Endothelial cell of umbilical vein (primary cell): ENCODE results near the gene IL10RA. TPM values are rescaled to one million over a fixed set of nuclear protein-coding genes. Genes with fewer than 3 reads are reported as not detected.

Experiments
- BruUV-seq: library from RNA; stranded (reverse); fragments of 400-500 nt; replicated peaks from 2 replicates; lab custom pipeline; 2021; lab: Mats Ljungman, UMichigan
- CTCF ChIA-PET: fragments of 300-600, 350-600 bp; sonication (Branson Sonifier 250); formaldehyde crosslinking; loops from one replicate; lab custom pipeline; 2021; ENCODE audit warnings: antibody characterized with exemption, inconsistent platforms; lab: Charles Lee
- POLR2A ChIA-PET: fragments of 300-600, 350-600 bp; sonication (Branson Sonifier 250); formaldehyde crosslinking; loops from one replicate; lab custom pipeline; 2021; ENCODE audit warnings: antibody characterized with exemption, inconsistent platforms; lab: Charles Lee
- DNase-seq: peaks from one replicate; pipeline ENCODE4 v3.0.0-alpha.2; 2011; ENCODE audit warnings: low read depth, low spot score
- FAIRE-seq: peaks from 2 replicates; lab custom pipeline; 2011; peaks lifted over from hg19 to GRCh38; lab: Jason Lieb, UNC
- H2AFZ ChIP-seq: 2 replicates; pipeline ENCODE4 v1.6.0; 2012; ENCODE audit warnings: low read depth, low read length, control low read depth, inconsistent platforms
- H3K27ac ChIP-seq: 2 replicates; pipeline ENCODE4 v1.5.1; 2011; ENCODE audit warnings: low read depth, mild to moderate bottlenecking, control low read depth, low read length, moderate library complexity; ENCODE audit not compliant: insufficient read depth
- H3K27me3 ChIP-seq, 2 experiments: 2 replicates each; pipeline versions ENCODE4 v1.6.0 to v1.6.1; 2011; ENCODE audit warnings: low read length in 2 of 2, mixed read lengths in 1 of 2; ENCODE audit not compliant: control insufficient read depth in 2 of 2, insufficient read depth in 2 of 2
- H3K36me3 ChIP-seq, 2 experiments: 2 replicates in 1 of 2; 3 replicates in 1 of 2; pipeline ENCODE4 v1.5.1; 2011; ENCODE audit warnings: low read length in 2 of 2, mild to moderate bottlenecking in 1 of 2, moderate library complexity in 1 of 2; ENCODE audit not compliant: control insufficient read depth in 2 of 2, insufficient read depth in 2 of 2; ENCODE audit errors: extremely low read depth in 1 of 2
- H3K4me1 ChIP-seq: 3 replicates; pipeline ENCODE4 v1.5.1; 2011; ENCODE audit warnings: mild to moderate bottlenecking, low read length; ENCODE audit not compliant: control insufficient read depth, insufficient read depth; ENCODE audit errors: extremely low read depth
- H3K4me2 ChIP-seq: 2 replicates; pipeline ENCODE4 v1.6.1; 2011; ENCODE audit warnings: low read length, control low read depth, mixed read lengths; ENCODE audit not compliant: insufficient read depth
- H3K4me3 ChIP-seq, 3 experiments: fragments of 200-600 bp in 1 of 3; sonication (generic), shearing (Covaris generic) in 1 of 3; replicated peaks in 1 of 3; 2 replicates each; pipeline ENCODE4 v1.5.1; 2011 to 2016; ENCODE audit warnings: control low read depth in 3 of 3, low read length in 3 of 3, mild to moderate bottlenecking in 2 of 3, inconsistent platforms in 1 of 3, low read depth in 1 of 3, moderate library complexity in 1 of 3; ENCODE audit not compliant: insufficient read depth in 1 of 3
- H3K79me2 ChIP-seq: 2 replicates; pipeline ENCODE4 v1.6.0; 2012; ENCODE audit warnings: low read length, inconsistent platforms; ENCODE audit not compliant: control insufficient read depth, insufficient read depth
- H3K9ac ChIP-seq: replicated peaks from 2 replicates; pipeline ENCODE3; 2011; ENCODE audit warnings: low read length, control low read depth; ENCODE audit not compliant: insufficient read depth; ENCODE audit errors: extremely low read depth
- H3K9me1 ChIP-seq: replicated peaks from 3 replicates; pipeline ENCODE4 v1.6.0; 2011; ENCODE audit warnings: mild to moderate bottlenecking, low read length; ENCODE audit not compliant: control insufficient read depth, insufficient read depth; ENCODE audit errors: extremely low read depth
- H3K9me3 ChIP-seq: replicated peaks from 2 replicates; pipeline ENCODE4 v1.5.1; 2012; ENCODE audit warnings: low read length, inconsistent platforms; ENCODE audit not compliant: control insufficient read depth, insufficient read depth
- H4K20me1 ChIP-seq: replicated peaks from 2 replicates; pipeline ENCODE3; 2011; ENCODE audit warnings: mild to moderate bottlenecking, low read length; ENCODE audit not compliant: control insufficient read depth, insufficient read depth; ENCODE audit errors: extremely low read depth
- EZH2 ChIP-seq: IDR thresholded peaks from 2 replicates; pipeline ENCODE4 v1.6.1; 2012; ENCODE audit warnings: borderline replicate concordance, low read depth, mild to moderate bottlenecking, moderate library complexity, low read length, inconsistent platforms; ENCODE audit not compliant: severe bottlenecking
- FOS ChIP-seq: IDR thresholded peaks from 2 replicates; pipeline ENCODE4 v1.6.1; 2011; ENCODE audit warnings: mild to moderate bottlenecking, low read length, moderate library complexity, borderline replicate concordance; ENCODE audit not compliant: insufficient read depth
- GATA2 ChIP-seq: IDR thresholded peaks from 2 replicates; pipeline ENCODE4 v1.7.0; 2011; ENCODE audit warnings: low read depth, mild to moderate bottlenecking, moderate library complexity, mixed read lengths, low read length; ENCODE audit not compliant: insufficient read length, insufficient read depth
- JUN ChIP-seq: IDR thresholded peaks from 2 replicates; pipeline ENCODE4 v1.6.1; 2011; ENCODE audit warnings: borderline replicate concordance, low read depth; ENCODE audit not compliant: insufficient read length, insufficient read depth
- MAX ChIP-seq: IDR thresholded peaks from 2 replicates; pipeline ENCODE4 v1.6.1; 2011; ENCODE audit not compliant: insufficient read depth, insufficient read length
- MYC ChIP-seq: IDR thresholded peaks from one replicate; pipeline ENCODE4 v1.6.1; 2011; ENCODE audit warnings: mild to moderate bottlenecking, low read depth, low read length
- POLR2A ChIP-seq: IDR thresholded peaks from 2 replicates; pipeline ENCODE4 v1.6.1; 2012; ENCODE audit warnings: low read depth, mild to moderate bottlenecking, control low read depth, low read length
- POLR2AphosphoS5 ChIP-seq: IDR thresholded peaks from 2 replicates; pipeline ENCODE4 v1.6.1; 2012; ENCODE audit warnings: low read depth, mild to moderate bottlenecking, control low read depth, low read length, moderate library complexity; ENCODE audit not compliant: insufficient read depth
- dilution Hi-C: fragments of 300-500 bp; cut with MboI; formaldehyde crosslinking; loops from one replicate; pipeline ENCODE4 v1.15.0; 2019; ENCODE audit warnings: low sequenced_read_pairs; ENCODE audit not compliant: extremely low pct_ligation_motif_present
- intact Hi-C: fragments of 100-400 bp; cut with micrococcal nuclease; formaldehyde crosslinking; loops from one replicate; pipeline ENCODE4 v1.10.0; 2022
- polyA plus RNA-seq, 4 experiments: library from polyadenylated mRNA; depleted of rRNA in 3 of 4; stranded (reverse) in 3 of 4; unstranded in 1 of 4; fragments of >200 nt; gene quantifications; 2 replicates each; pipeline versions ENCODE4 v1.2.1 to v1.2.3, GENCODE V29; 2011 to 2012; ENCODE audit warnings: missing spikeins in 1 of 4
- total RNA-seq: library from RNA; stranded (reverse); gene quantifications from 2 replicates; pipeline ENCODE4 v1.2.3, GENCODE V29; 2021
- TF ChIP-seq, protein P1 (sequence below), 2 donors: IDR thresholded peaks; 1 replicate in 1 of 2; 2 replicates in 1 of 2; pipeline ENCODE4 v1.5.1; 2011; ENCODE audit warnings: low read length in 2 of 2, mild to moderate bottlenecking in 2 of 2, moderate library complexity in 2 of 2, control low read depth in 1 of 2, inconsistent platforms in 1 of 2, low read depth in 1 of 2; ENCODE audit not compliant: insufficient read depth in 1 of 2; ENCODE audit errors: extremely low read depth in 1 of 2

IL10RA gene
- total and polyA plus RNA-seq, 2 donors (not counting 3 experiments of a cell fraction or from before 2014, with no cell fraction given) = 0.04 TPM; not detected in 1

DNA sequence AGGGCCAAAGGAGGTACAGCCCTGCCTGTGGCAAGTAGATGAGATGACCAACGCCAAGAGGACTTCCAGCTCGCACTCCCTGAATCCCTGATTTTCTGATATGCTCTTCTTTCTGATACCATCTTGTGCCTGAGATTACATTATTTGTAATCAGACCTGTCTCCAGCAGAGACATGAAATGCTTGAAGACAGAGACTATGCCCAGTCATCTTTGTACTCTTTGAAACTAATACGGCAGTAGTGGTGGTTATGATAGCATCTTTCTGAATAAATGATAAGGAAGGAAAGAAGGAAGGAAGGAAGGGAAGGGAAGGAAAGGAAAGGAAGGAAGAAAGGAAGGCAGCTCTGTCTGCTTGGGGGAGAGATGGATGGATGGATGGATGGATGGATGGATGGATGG lies 27.8 kb downstream of the IL10RA start:
- DNase-seq (no peak), FAIRE-seq (no peak)
- no TSS peak for BruUV-seq
- H3K4me2 ChIP-seq = no peak overlapping the region
- dilution Hi-C loops (no loop called here), intact Hi-C loops (no loop called here)
- no peak overlapping the region for H3K27ac ChIP-seq
- ChIA-PET CTCF (no interaction called here), POLR2A (no interaction called here)
- no peaks in the 10 kb centered on the region for H3K9me1 ChIP-seq
- no peaks in the 10 kb centered on the region for H3K27me3 ChIP-seq
- H2AFZ ChIP-seq = no peak overlapping the region
- H3K36me3 ChIP-seq = no peaks in the 10 kb centered on the region
- no peaks in the 10 kb centered on the region for H4K20me1 ChIP-seq
- H3K4me3 ChIP-seq = no peak overlapping the region
- H3K4me1 ChIP-seq = no peaks in the 10 kb centered on the region
- no peak overlapping the region for H3K9ac ChIP-seq
- TF ChIP-seq POLR2AphosphoS5 = no peak
- no peak for TF ChIP-seq GATA2
- no peak for TF ChIP-seq EZH2
- TF ChIP-seq MYC = no peak
- TF ChIP-seq FOS = no peak
- no peak for TF ChIP-seq POLR2A
- no peak for TF ChIP-seq MAX
- TF ChIP-seq, protein P1, sequence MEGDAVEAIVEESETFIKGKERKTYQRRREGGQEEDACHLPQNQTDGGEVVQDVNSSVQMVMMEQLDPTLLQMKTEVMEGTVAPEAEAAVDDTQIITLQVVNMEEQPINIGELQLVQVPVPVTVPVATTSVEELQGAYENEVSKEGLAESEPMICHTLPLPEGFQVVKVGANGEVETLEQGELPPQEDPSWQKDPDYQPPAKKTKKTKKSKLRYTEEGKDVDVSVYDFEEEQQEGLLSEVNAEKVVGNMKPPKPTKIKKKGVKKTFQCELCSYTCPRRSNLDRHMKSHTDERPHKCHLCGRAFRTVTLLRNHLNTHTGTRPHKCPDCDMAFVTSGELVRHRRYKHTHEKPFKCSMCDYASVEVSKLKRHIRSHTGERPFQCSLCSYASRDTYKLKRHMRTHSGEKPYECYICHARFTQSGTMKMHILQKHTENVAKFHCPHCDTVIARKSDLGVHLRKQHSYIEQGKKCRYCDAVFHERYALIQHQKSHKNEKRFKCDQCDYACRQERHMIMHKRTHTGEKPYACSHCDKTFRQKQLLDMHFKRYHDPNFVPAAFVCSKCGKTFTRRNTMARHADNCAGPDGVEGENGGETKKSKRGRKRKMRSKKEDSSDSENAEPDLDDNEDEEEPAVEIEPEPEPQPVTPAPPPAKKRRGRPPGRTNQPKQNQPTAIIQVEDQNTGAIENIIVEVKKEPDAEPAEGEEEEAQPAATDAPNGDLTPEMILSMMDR (IDR thresholded peaks at IDR 0.05; ENCODE audit: extremely low read depth in 1 of 2, insufficient read depth in 1 of 2, low read depth in 1 of 2, low read length in 2 of 2) = no peak
- TF ChIP-seq JUN = no peak
- no peaks in the 10 kb centered on the region for H3K9me3 ChIP-seq
- no peaks in the 10 kb centered on the region for H3K79me2 ChIP-seq
